ENCODE results near the gene HDAC4. TPM values are rescaled to one million over a fixed set of nuclear protein-coding genes. Genes with fewer than 3 reads are reported as not detected.

Gene HDAC4
- total and polyA plus RNA-seq, 10 of the 15 experiments (the other 5 are each of a cell fraction or from before 2014, with no cell fraction given) = 0.22 to 15.7 (median 4.8) TPM

DNA sequence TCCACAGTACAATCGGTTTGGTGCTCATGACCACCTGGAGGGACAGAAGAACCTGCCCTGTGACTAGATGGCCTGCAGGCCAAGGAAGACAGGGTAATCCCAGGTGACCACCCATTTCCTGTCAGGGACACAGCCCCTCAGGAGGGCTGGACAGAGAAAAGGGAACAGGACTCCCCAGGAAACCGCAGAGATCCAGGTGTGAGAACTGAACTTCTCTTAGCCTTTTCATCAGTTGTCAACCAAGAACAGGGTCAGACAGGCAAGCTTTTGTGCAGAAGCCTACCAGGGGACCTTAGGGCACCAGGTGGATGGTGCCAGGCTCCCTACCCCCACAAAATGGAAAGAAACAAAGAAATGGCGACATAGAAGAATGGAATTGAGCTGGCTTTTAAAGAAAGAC is 132.3 kb downstream of the HDAC4 start (continued):
- TF ChIP-seq, protein P1, sequence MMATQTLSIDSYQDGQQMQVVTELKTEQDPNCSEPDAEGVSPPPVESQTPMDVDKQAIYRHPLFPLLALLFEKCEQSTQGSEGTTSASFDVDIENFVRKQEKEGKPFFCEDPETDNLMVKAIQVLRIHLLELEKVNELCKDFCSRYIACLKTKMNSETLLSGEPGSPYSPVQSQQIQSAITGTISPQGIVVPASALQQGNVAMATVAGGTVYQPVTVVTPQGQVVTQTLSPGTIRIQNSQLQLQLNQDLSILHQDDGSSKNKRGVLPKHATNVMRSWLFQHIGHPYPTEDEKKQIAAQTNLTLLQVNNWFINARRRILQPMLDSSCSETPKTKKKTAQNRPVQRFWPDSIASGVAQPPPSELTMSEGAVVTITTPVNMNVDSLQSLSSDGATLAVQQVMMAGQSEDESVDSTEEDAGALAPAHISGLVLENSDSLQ (IDR thresholded peaks at IDR 0.05) = no peak
- no peak for TF ChIP-seq PML (IDR thresholded peaks at IDR 0.05; ENCODE audit: low read length)
- TF ChIP-seq, protein P2, sequence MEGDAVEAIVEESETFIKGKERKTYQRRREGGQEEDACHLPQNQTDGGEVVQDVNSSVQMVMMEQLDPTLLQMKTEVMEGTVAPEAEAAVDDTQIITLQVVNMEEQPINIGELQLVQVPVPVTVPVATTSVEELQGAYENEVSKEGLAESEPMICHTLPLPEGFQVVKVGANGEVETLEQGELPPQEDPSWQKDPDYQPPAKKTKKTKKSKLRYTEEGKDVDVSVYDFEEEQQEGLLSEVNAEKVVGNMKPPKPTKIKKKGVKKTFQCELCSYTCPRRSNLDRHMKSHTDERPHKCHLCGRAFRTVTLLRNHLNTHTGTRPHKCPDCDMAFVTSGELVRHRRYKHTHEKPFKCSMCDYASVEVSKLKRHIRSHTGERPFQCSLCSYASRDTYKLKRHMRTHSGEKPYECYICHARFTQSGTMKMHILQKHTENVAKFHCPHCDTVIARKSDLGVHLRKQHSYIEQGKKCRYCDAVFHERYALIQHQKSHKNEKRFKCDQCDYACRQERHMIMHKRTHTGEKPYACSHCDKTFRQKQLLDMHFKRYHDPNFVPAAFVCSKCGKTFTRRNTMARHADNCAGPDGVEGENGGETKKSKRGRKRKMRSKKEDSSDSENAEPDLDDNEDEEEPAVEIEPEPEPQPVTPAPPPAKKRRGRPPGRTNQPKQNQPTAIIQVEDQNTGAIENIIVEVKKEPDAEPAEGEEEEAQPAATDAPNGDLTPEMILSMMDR (IDR thresholded peaks at IDR 0.05 in 2 of 3, conservative IDR thresholded peaks at IDR 0.05 in 1 of 3; ENCODE audit: control insufficient read depth in 2 of 3, extremely low read depth in 1 of 3, insufficient read depth in 1 of 3, low read depth in 3 of 3, low read length in 3 of 3) = no peak
- TF ChIP-seq, protein P3, sequence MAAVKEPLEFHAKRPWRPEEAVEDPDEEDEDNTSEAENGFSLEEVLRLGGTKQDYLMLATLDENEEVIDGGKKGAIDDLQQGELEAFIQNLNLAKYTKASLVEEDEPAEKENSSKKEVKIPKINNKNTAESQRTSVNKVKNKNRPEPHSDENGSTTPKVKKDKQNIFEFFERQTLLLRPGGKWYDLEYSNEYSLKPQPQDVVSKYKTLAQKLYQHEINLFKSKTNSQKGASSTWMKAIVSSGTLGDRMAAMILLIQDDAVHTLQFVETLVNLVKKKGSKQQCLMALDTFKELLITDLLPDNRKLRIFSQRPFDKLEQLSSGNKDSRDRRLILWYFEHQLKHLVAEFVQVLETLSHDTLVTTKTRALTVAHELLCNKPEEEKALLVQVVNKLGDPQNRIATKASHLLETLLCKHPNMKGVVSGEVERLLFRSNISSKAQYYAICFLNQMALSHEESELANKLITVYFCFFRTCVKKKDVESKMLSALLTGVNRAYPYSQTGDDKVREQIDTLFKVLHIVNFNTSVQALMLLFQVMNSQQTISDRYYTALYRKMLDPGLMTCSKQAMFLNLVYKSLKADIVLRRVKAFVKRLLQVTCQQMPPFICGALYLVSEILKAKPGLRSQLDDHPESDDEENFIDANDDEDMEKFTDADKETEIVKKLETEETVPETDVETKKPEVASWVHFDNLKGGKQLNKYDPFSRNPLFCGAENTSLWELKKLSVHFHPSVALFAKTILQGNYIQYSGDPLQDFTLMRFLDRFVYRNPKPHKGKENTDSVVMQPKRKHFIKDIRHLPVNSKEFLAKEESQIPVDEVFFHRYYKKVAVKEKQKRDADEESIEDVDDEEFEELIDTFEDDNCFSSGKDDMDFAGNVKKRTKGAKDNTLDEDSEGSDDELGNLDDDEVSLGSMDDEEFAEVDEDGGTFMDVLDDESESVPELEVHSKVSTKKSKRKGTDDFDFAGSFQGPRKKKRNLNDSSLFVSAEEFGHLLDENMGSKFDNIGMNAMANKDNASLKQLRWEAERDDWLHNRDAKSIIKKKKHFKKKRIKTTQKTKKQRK (IDR thresholded peaks at IDR 0.05; ENCODE audit: low read depth, low read length) = no peak
- TF ChIP-seq CHD2 (IDR thresholded peaks at IDR 0.05; ENCODE audit: borderline replicate concordance, low read depth, low read length) = no peak
- TF ChIP-seq, protein P4, sequence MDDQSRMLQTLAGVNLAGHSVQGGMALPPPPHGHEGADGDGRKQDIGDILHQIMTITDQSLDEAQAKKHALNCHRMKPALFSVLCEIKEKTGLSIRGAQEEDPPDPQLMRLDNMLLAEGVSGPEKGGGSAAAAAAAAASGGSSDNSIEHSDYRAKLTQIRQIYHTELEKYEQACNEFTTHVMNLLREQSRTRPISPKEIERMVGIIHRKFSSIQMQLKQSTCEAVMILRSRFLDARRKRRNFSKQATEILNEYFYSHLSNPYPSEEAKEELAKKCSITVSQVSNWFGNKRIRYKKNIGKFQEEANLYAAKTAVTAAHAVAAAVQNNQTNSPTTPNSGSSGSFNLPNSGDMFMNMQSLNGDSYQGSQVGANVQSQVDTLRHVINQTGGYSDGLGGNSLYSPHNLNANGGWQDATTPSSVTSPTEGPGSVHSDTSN (IDR thresholded peaks at IDR 0.05; ENCODE audit: insufficient replicate concordance, low read depth, low read length) = no peak
- TF ChIP-seq, protein P5, sequence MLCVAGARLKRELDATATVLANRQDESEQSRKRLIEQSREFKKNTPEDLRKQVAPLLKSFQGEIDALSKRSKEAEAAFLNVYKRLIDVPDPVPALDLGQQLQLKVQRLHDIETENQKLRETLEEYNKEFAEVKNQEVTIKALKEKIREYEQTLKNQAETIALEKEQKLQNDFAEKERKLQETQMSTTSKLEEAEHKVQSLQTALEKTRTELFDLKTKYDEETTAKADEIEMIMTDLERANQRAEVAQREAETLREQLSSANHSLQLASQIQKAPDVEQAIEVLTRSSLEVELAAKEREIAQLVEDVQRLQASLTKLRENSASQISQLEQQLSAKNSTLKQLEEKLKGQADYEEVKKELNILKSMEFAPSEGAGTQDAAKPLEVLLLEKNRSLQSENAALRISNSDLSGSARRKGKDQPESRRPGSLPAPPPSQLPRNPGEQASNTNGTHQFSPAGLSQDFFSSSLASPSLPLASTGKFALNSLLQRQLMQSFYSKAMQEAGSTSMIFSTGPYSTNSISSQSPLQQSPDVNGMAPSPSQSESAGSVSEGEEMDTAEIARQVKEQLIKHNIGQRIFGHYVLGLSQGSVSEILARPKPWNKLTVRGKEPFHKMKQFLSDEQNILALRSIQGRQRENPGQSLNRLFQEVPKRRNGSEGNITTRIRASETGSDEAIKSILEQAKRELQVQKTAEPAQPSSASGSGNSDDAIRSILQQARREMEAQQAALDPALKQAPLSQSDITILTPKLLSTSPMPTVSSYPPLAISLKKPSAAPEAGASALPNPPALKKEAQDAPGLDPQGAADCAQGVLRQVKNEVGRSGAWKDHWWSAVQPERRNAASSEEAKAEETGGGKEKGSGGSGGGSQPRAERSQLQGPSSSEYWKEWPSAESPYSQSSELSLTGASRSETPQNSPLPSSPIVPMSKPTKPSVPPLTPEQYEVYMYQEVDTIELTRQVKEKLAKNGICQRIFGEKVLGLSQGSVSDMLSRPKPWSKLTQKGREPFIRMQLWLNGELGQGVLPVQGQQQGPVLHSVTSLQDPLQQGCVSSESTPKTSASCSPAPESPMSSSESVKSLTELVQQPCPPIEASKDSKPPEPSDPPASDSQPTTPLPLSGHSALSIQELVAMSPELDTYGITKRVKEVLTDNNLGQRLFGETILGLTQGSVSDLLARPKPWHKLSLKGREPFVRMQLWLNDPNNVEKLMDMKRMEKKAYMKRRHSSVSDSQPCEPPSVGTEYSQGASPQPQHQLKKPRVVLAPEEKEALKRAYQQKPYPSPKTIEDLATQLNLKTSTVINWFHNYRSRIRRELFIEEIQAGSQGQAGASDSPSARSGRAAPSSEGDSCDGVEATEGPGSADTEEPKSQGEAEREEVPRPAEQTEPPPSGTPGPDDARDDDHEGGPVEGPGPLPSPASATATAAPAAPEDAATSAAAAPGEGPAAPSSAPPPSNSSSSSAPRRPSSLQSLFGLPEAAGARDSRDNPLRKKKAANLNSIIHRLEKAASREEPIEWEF (IDR thresholded peaks at IDR 0.05; ENCODE audit: insufficient replicate concordance, low read depth, low read length) = no peak
- no peak for TF ChIP-seq SIN3A (IDR thresholded peaks at IDR 0.05; ENCODE audit: low read depth, low read length)
- TF ChIP-seq ETV6 (conservative IDR thresholded peaks at IDR 0.05 in 1 of 2, IDR thresholded peaks at IDR 0.05 in 1 of 2; ENCODE audit: borderline replicate concordance in 1 of 2, low read depth in 1 of 2) = peak in 1 of 2 experiments; percentile 19; a peak in 1 of 4 replicates
- TF ChIP-seq RELA (IDR thresholded peaks at IDR 0.05; ENCODE audit: borderline replicate concordance, partially characterized antibody) = no peak
- no peak for TF ChIP-seq STAT1 (conservative IDR thresholded peaks at IDR 0.05)
- no peak for TF ChIP-seq RB1 (IDR thresholded peaks at IDR 0.05; ENCODE audit: borderline replicate concordance)

All from GM12878 (cell line).